Measurements from ENCODE around the gene CBX8.
A peak's percentile ranks its signal among the peaks of the same experiment; 100 is the strongest.

- TF ChIP-seq EZH2phosphoT487 (IDR thresholded peaks at IDR 0.05; ENCODE audit: low read depth, severe bottlenecking, unreplicated experiment) (peak; percentile 74), EZH2 (IDR thresholded peaks at IDR 0.05; ENCODE audit: borderline replicate concordance) (peak; percentile 60)
These were observed 7.3 kb upstream of the CBX8 start for GRCh38 chr17:79803997-79804855.
